Peyer's patch (tissue), 4 donors: Measurements from ENCODE around the gene DVL1. TPM values are rescaled to one million over a fixed set of nuclear protein-coding genes. Genes with fewer than 3 reads are reported as not detected.

Experiments used
- DNase-seq, 3 donors: peaks; one replicate each; pipeline ENCODE4 v3.0.0-alpha.2; 2017 to 2019
- H3K27ac ChIP-seq, 4 donors: fragments of 200-600 bp; sonication (generic); one replicate each; pipeline ENCODE4 v1.5.1; 2016 to 2019
- H3K27me3 ChIP-seq, 2 donors: fragments of 200-600 bp; sonication (generic); one replicate each; pipeline ENCODE4 v1.5.1; 2019
- H3K36me3 ChIP-seq, 3 donors: fragments of 200-600 bp; sonication (generic); one replicate each; pipeline ENCODE4 v1.5.1; 2016 to 2019
- H3K4me1 ChIP-seq, 4 donors: fragments of 200-600 bp; sonication (generic); one replicate each; pipeline ENCODE4 v1.5.1; 2016 to 2019
- H3K4me3 ChIP-seq, 4 donors: fragments of 200-600 bp; sonication (generic); 1 replicate in 3 of 4; 2 replicates in 1 of 4; pipeline ENCODE4 v1.5.1; 2016 to 2019; ENCODE audit warnings: mild to moderate bottlenecking in 1 of 4
- H3K9me3 ChIP-seq, 4 donors: fragments of 200-600 bp; sonication (generic); one replicate each; pipeline ENCODE4 v1.5.1; 2016 to 2019; ENCODE audit warnings: mild to moderate bottlenecking in 1 of 4
- POLR2A ChIP-seq, 2 donors: fragments of 450-650 bp; IDR thresholded peaks; one replicate each; pipeline ENCODE4 v1.5.1; 2017; ENCODE audit warnings: antibody characterized with exemption in 2 of 2, mild to moderate bottlenecking in 2 of 2, moderate library complexity in 2 of 2
- total RNA-seq, 4 donors: library from RNA; depleted of rRNA; stranded (reverse); fragments of >200 nt; gene quantifications; one replicate each; pipeline ENCODE4 v1.1.0, GENCODE V29; 2016
- TF ChIP-seq, protein P1 (sequence below), 6 experiments: fragments of 450-650 bp in 4 of 6; fragments of 200-600 bp in 2 of 6; sonication (generic) in 1 of 6; IDR thresholded peaks; one replicate each; pipeline ENCODE4 v1.5.1; 2017 to 2019; ENCODE audit warnings: antibody characterized with exemption in 6 of 6, mild to moderate bottlenecking in 3 of 6, moderate library complexity in 1 of 6

The DVL1 gene
- total RNA-seq, 4 donors from 2014 or later, result 76.0 to 196 (median 164) TPM

DNA sequence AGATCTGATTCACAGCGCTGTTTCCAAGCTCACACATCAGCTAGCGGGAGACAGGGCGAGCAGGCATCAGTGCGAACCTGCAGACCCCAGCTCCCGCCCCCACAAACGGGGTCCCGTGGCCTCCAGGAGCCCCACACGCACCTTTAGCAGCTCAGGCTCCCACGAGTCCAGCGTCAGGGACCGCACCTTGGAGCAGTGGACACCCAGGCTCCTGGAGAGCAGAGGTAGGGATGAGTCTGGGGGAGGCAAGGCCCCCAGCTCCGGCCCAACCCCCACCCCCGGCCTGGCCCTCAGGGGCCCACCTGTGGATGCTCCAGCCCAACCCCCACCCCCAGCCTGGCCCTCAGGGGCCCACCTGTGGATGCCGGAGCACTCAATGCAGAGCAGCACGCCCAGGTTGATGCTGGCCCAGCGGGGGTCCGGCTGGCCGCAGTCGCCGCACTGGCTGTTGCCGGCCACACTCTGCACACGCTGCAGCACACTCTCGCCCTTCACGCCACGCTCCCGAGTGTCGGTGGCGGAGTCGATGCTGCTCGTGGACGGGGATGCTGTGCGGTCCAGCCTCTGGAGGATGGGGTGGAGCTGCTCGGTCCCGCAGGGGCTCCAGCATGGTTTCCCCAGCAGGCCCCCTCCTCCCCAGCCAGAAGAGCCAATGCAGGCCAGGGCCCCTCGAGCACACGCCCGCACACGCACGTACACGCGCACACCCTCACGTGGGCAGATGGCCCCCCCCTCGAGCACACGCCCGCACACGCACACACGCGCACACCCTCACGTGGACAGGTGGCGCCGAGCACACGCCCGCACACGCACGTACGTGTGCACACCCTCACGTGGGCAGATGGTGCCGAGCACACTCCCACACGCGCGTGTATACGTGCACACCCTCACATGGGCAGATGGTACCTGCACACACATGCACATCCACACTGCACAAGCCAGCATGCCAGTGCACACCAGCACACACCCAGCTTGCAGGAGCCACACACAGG, 52.9 kb downstream of the DVL1 start:
- Histone ChIP-seq H3K4me3 (no peak overlapping the region), H3K9me3 (no peaks in the 10 kb centered on the region), H3K4me1 (peaks cover 0 to 8% (median 4%) of the 10 kb centered on the region in 4 donors), H3K27ac (no peak overlapping the region), H3K27me3 (no peaks in the 10 kb centered on the region), H3K36me3 (peaks cover 0 to 33% (median 0%) of the 10 kb centered on the region in 3 donors)
- no peak for DNase-seq
- no peak for TF ChIP-seq POLR2A (IDR thresholded peaks at IDR 0.05)
- TF ChIP-seq, protein P1, sequence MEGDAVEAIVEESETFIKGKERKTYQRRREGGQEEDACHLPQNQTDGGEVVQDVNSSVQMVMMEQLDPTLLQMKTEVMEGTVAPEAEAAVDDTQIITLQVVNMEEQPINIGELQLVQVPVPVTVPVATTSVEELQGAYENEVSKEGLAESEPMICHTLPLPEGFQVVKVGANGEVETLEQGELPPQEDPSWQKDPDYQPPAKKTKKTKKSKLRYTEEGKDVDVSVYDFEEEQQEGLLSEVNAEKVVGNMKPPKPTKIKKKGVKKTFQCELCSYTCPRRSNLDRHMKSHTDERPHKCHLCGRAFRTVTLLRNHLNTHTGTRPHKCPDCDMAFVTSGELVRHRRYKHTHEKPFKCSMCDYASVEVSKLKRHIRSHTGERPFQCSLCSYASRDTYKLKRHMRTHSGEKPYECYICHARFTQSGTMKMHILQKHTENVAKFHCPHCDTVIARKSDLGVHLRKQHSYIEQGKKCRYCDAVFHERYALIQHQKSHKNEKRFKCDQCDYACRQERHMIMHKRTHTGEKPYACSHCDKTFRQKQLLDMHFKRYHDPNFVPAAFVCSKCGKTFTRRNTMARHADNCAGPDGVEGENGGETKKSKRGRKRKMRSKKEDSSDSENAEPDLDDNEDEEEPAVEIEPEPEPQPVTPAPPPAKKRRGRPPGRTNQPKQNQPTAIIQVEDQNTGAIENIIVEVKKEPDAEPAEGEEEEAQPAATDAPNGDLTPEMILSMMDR (IDR thresholded peaks at IDR 0.05), result no peak

DNA sequence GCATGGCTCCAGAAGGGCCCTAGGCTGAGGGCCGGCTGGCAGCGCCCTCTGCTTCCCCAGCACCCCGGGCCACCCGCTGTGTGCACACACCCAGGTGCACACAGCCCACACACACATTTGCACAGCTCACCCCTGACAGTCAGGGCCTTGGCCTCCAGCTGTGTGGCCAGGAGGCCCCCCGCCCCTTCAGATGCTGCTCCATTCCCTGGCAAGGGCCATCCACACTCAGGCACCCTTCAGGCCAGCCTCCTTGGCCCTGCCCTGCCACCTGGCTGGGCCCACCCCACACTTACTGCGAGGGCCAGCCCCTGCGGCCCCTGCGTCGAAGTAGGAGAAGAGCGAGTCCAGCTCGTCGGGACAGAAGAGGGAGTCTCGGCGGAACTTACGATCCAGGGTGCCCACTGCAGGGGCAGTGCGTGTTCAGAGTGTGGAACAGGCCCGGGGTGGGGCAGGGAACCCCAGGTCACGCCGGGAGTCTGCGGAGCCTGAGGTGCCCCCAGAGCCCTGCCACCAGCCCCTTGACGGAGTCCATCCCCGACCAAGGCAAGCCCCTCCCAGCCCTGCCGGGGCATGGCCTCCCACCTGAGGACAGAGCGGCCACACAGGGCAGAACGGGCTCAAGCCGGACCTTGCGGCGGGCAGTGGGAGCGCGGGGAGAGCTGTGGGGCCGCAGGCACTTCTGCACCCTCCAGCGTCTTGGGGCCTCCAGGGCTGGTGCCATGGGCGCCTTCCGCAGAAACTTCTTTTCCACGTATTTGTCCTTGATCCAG, 53.9 kb downstream of the DVL1 start:
- Histone ChIP-seq H3K36me3 (peaks cover 0 to 33% (median 0%) of the 10 kb centered on the region in 3 donors), H3K4me3 (no peak overlapping the region), H3K27me3 (no peaks in the 10 kb centered on the region), H3K4me1 (peaks cover 0 to 16% (median 5%) of the 10 kb centered on the region in 4 donors), H3K27ac (no peak overlapping the region), H3K9me3 (no peaks in the 10 kb centered on the region)
- TF ChIP-seq, protein P1 (IDR thresholded peaks at IDR 0.05), result no peak
- no peak for TF ChIP-seq POLR2A (IDR thresholded peaks at IDR 0.05)
- DNase-seq, result no peak

DNA sequence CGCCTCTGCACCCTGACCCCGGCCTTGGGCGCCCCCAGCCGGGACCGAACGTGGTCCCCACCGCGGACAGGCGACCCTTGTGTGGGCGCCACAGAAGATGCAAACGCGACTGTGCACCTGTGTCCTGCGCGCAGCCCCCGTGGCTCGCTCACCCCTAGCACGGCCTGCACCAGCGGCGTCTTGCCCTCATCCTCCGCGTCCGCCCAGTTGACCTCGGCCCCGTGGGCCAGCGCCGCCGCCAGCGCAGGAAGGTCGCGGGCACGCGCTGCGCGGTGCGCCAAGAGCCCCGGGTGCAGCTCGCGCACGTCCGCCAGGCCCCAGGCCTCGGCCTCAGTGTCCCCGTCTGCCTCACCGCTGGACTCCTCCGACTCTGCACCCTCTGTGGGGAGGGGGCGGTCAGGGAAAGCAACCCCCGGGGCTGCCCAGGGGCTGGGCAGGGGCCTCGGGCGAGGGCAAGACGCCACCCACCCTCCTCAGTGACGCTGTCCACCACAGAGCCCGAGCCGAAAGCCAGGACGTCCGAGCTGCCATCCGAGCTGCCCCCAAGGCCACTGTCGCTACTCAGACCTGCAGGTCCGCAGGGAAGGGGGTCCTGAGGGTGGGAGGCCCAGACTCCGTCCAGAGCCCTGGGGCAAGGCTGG, 54.8 kb downstream of the DVL1 start:
- H3K27me3 ChIP-seq, result no peaks in the 10 kb centered on the region
- H3K4me1 ChIP-seq, result peaks cover 0 to 16% (median 5%) of the 10 kb centered on the region in 4 donors
- no peaks in the 10 kb centered on the region for H3K9me3 ChIP-seq
- no peak overlapping the region for H3K27ac ChIP-seq
- H3K4me3 ChIP-seq, result no peak overlapping the region
- H3K36me3 ChIP-seq, result peaks cover 0 to 33% (median 0%) of the 10 kb centered on the region in 3 donors
- TF ChIP-seq, protein P1 (IDR thresholded peaks at IDR 0.05), result no peak
- TF ChIP-seq POLR2A (IDR thresholded peaks at IDR 0.05), result no peak
- DNase-seq, result no peak

DNA sequence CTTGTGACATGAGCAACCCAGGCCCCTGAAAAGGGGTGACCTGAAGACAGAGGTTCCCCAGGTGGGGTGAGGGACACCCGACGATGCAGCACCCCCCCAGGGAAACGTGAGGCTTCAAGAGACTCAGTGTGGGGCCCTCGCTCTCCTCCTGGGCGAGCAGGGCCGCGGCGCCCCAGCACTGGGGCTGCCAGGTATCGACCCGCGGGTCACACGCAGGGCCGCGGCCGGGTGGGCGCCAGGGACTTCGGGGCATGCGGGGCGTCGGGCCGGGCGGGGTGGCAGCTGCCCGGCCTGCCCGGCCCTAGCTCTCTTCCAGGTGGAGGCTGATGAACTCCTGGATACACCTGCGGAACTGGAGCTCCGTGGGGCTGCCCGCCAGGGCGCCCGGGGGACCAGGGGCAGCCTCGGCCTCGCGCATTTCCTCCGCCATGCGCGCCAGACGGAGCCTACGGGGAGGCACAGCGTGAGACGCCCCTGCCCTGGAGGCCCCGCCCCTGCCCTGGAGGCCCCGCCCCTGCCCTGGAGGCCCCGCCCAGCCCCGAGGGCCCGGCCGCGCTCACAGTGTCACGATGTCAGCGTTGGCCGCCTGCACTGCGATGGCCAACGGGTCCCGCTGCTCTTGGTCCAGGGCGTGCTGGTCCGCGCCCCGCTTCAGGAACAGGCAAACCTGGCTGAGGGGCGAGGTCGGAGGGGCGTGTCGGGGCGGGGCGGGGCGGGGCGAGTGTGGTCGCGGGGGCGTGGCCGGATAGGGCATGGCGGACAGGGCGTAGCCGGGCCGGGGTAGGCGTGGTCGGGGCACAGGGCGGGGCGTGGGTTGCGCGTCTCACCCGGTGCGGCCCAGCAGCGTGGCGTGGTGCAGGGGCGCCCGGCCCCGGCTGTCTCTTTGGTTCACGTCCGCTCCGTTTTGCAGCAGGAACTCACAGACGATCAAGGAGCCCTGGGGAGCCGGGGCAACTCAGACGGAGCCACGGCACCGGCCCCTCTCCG, 55.7 kb downstream of the DVL1 start:
- Histone ChIP-seq H3K9me3 (no peaks in the 10 kb centered on the region), H3K36me3 (peaks cover 0 to 33% (median 0%) of the 10 kb centered on the region in 3 donors), H3K4me3 (no peak overlapping the region), H3K4me1 (peaks cover 0 to 16% (median 5%) of the 10 kb centered on the region in 4 donors), H3K27me3 (no peaks in the 10 kb centered on the region), H3K27ac (no peak overlapping the region)
- TF ChIP-seq, protein P1 (IDR thresholded peaks at IDR 0.05), result no peak
- no peak for TF ChIP-seq POLR2A (IDR thresholded peaks at IDR 0.05)
- DNase-seq, result no peak
